HL-60 (cell line): ENCODE results near the gene BTBD19.
A peak's percentile ranks its signal among the peaks of the same experiment; 100 is the strongest.

Source experiments
- DNase-seq, 2 experiments: peaks; one replicate each; pipeline ENCODE4 v3.0.0-alpha.2; 2010 to 2020; ENCODE audit warnings: low read depth in 1 of 2, low spot score in 1 of 2
- H3K27ac ChIP-seq: fragments of 250-450 bp; sonication (Bioruptor Pico); replicated peaks from 2 replicates; pipeline ENCODE4 v1.5.1; 2020; ENCODE audit warnings: mild to moderate bottlenecking, moderate library complexity
- H3K27me3 ChIP-seq: fragments of 250-450 bp; sonication (Bioruptor Pico); 2 replicates; pipeline ENCODE4 v1.5.1; 2021; ENCODE audit warnings: mild to moderate bottlenecking, moderate library complexity; ENCODE audit not compliant: insufficient read depth, poor library complexity, severe bottlenecking
- H3K4me3 ChIP-seq: replicated peaks from 2 replicates; pipeline ENCODE4 v1.5.1; 2011; ENCODE audit warnings: mild to moderate bottlenecking, control low read depth, low read length; ENCODE audit not compliant: insufficient read depth
- GABPA ChIP-seq: IDR thresholded peaks from 2 replicates; pipeline ENCODE4 v1.6.1; 2012; ENCODE audit warnings: low read depth
- POLR2AphosphoS5 ChIP-seq: IDR thresholded peaks from 2 replicates; pipeline ENCODE4 v1.6.1; 2012; ENCODE audit warnings: low read depth
- SPI1 ChIP-seq: IDR thresholded peaks from 2 replicates; pipeline ENCODE4 v1.6.1; 2012; ENCODE audit warnings: low read depth, mild to moderate bottlenecking, borderline replicate concordance
- TF ChIP-seq, protein P1 (sequence below): IDR thresholded peaks from 2 replicates; pipeline ENCODE4 v1.6.1; 2012; ENCODE audit warnings: low read depth; ENCODE audit not compliant: insufficient replicate concordance
- TF ChIP-seq, protein P2 (sequence below): IDR thresholded peaks from one replicate; pipeline ENCODE4 v1.5.1; 2011; ENCODE audit warnings: low read length, control low read depth, inconsistent platforms; ENCODE audit not compliant: insufficient read depth

The BTBD19 gene

DNA sequence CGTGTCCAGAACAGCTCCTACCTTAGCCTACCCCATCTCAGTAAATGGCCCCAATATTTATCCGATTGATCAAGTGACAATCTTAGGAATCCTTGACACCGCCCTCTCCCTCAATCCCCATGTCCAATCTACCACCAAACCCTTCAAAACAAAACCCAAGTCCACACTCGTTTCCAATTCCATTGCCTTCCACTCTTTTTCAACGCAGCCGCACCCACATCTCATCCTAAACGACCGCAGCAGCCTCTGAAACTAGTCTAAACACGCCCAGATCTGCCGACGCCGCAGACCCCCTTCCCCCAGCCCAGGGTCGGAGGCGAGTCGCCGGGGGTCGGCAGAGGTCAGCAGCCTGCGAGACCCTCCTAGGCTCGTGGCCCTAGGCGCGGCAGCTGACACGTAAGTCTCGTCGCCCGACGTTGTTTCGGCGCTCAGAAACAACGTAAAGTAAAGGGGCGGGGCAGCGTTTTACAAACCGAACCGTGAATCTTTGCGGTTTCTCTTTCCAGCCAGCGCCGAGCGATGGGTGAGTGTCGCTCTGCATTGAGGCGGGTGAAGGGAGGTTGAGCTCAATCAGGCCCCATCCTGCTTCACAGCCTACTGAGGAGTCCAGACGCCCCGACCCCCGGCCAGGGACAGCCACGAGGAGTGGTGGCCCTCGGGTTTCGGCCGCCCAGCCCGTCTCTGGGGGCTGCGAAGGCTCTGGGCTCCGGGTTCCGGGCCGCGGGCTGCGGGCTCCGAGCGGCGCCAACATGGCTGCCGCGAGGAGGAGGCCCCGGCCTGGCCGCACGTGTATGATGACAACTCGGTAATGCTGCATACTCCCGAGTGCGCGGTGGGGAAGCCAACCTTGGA is 33.0 kb upstream of the BTBD19 start, which contains the start of gene RPS8:
Gene RPS8 (plus strand): TSS at position 463 of the 852 bp plus-strand sequence. CDS start 57 bp downstream, at position 520.
- TF ChIP-seq SPI1 (no peak), POLR2AphosphoS5 (peak; percentile 98)
- TF ChIP-seq, protein P1, sequence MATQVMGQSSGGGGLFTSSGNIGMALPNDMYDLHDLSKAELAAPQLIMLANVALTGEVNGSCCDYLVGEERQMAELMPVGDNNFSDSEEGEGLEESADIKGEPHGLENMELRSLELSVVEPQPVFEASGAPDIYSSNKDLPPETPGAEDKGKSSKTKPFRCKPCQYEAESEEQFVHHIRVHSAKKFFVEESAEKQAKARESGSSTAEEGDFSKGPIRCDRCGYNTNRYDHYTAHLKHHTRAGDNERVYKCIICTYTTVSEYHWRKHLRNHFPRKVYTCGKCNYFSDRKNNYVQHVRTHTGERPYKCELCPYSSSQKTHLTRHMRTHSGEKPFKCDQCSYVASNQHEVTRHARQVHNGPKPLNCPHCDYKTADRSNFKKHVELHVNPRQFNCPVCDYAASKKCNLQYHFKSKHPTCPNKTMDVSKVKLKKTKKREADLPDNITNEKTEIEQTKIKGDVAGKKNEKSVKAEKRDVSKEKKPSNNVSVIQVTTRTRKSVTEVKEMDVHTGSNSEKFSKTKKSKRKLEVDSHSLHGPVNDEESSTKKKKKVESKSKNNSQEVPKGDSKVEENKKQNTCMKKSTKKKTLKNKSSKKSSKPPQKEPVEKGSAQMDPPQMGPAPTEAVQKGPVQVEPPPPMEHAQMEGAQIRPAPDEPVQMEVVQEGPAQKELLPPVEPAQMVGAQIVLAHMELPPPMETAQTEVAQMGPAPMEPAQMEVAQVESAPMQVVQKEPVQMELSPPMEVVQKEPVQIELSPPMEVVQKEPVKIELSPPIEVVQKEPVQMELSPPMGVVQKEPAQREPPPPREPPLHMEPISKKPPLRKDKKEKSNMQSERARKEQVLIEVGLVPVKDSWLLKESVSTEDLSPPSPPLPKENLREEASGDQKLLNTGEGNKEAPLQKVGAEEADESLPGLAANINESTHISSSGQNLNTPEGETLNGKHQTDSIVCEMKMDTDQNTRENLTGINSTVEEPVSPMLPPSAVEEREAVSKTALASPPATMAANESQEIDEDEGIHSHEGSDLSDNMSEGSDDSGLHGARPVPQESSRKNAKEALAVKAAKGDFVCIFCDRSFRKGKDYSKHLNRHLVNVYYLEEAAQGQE: peak; percentile 80
- peak; percentile 92 to 95 for DNase-seq
- Histone ChIP-seq H3K4me3 (peak within 1 kb of the TSS; percentile 86), H3K27me3 (no peaks in the 10 kb centered on the region), H3K27ac (peak within 1 kb of the TSS; percentile 93)

DNA sequence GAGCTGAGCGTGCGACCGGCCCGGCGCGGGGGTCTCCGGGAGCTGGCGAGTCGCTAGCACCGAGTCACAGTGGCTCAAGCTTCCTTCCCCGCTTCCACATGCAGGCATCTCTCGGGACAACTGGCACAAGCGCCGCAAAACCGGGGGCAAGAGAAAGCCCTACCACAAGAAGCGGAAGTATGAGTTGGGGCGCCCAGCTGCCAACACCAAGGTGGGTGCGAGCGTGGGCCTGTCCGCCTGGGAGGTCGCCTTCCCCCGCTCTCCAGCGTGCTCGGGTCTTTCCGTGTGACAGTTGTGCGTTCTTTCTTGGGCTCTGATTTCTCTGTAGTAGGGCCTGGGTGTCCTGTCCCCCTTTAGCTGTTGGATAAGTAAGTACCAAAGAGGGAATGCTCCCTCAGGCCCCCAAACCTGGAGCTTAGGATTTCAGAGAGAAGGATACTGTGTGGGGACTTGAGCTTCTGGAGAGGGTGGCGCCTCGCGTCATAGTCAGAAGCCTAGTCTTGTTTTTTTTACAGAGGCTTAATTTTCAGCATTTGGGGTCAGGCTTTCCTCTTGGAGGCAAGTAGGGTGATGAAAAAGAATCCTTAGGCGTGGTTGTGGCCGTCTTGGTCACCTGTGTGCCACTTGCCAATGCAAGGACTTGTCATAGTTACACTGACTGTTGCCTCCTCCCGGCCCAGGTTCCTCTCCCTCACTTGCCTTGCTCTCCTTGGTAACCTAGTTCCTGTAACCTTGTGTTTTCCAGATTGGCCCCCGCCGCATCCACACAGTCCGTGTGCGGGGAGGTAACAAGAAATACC is 32.2 kb upstream of the BTBD19 start:
- DNase-seq: peak; percentile 67 to 71
- H3K4me3 ChIP-seq: peak overlapping the region; percentile 86
- no peaks in the 10 kb centered on the region for H3K27me3 ChIP-seq
- H3K27ac ChIP-seq: peak overlapping the region; percentile 93
- no peak for TF ChIP-seq GABPA
- no peak for TF ChIP-seq SPI1
- TF ChIP-seq, protein P1: no peak
- no peak for TF ChIP-seq POLR2AphosphoS5
- TF ChIP-seq, protein P2, sequence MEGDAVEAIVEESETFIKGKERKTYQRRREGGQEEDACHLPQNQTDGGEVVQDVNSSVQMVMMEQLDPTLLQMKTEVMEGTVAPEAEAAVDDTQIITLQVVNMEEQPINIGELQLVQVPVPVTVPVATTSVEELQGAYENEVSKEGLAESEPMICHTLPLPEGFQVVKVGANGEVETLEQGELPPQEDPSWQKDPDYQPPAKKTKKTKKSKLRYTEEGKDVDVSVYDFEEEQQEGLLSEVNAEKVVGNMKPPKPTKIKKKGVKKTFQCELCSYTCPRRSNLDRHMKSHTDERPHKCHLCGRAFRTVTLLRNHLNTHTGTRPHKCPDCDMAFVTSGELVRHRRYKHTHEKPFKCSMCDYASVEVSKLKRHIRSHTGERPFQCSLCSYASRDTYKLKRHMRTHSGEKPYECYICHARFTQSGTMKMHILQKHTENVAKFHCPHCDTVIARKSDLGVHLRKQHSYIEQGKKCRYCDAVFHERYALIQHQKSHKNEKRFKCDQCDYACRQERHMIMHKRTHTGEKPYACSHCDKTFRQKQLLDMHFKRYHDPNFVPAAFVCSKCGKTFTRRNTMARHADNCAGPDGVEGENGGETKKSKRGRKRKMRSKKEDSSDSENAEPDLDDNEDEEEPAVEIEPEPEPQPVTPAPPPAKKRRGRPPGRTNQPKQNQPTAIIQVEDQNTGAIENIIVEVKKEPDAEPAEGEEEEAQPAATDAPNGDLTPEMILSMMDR: no peak

DNA sequence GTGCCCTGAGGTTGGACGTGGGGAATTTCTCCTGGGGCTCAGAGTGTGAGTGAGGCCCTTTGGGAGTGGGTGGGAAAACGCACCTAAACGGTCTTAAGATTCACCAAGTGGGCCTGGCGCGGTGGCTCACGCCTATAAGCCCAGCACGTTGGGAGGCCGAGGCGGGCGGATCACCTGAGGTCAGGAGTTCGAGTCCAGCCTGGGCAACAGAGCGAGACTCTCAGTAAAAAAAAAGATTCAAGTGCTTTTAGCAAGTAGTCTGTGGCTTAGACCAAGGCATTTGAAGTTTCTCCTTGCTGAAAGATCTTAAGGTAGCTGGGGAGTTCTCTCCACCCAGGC is 31.6 kb upstream of the BTBD19 start:
- DNase-seq: no peak
- no peaks in the 10 kb centered on the region for H3K27me3 ChIP-seq
- peak overlapping the region; percentile 93 for H3K27ac ChIP-seq
- TF ChIP-seq POLR2AphosphoS5: peak; percentile 48; the same call in 1 of the 2 replicates
- no peak for TF ChIP-seq GABPA
- H3K4me3 ChIP-seq: peak overlapping the region; percentile 86

DNA sequence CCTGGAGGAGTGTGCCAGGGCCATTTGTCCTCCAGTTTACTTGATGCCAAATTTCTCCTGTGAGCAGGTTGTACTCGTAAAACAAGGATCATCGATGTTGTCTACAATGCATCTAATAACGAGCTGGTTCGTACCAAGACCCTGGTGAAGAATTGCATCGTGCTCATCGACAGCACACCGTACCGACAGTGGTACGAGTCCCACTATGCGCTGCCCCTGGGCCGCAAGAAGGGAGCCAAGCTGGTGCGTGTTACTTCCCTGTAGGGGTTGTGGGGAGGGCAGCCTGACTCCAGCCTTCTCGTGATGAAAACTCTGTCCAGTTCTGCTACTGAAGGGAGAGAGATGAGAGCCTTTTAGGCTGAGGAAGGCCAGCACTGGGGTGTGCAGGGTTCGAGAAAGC is 30.8 kb upstream of the BTBD19 start:
- Histone ChIP-seq H3K27me3 (no peaks in the 10 kb centered on the region), H3K4me3 (peak overlapping the region; percentile 86), H3K27ac (peak overlapping the region; percentile 93)
- DNase-seq: peak in 1 of 2 experiments; percentile 49
- TF ChIP-seq GABPA: no peak
